ENCODE measurements around the gene COL26A1.

- TF ChIP-seq RAD21 (conservative IDR thresholded peaks at IDR 0.05) (no peak), CTCF (IDR thresholded peaks at IDR 0.05; ENCODE audit: poor library complexity, severe bottlenecking) (no peak), POLR2AphosphoS5 (IDR thresholded peaks at IDR 0.05) (no peak), MXI1 (conservative IDR thresholded peaks at IDR 0.05; ENCODE audit: poor library complexity, severe bottlenecking) (no peak), EP300 (conservative IDR thresholded peaks at IDR 0.05; ENCODE audit: poor library complexity, severe bottlenecking) (no peak), TAF1 (IDR thresholded peaks at IDR 0.05; ENCODE audit: low read depth) (no peak), REST (IDR thresholded peaks at IDR 0.05; ENCODE audit: borderline replicate concordance) (no peak), EZH2 (IDR thresholded peaks at IDR 0.05; ENCODE audit: borderline replicate concordance, insufficient read depth, low read length, poor library complexity, severe bottlenecking) (no peak)
Observed at GRCh38 chr7:101529560-101529959, 166.9 kb downstream of the COL26A1 start.

Measured in neural cell (in vitro differentiated cells).